Neuronal stem cell (in vitro differentiated cells): ENCODE results near the gene ZNF311.
"Not testable (repeated sequence)": the region's sequence is repeated elsewhere in the genome, so short reads cannot be mapped to it uniquely, and the experiment has no call there.

Experiments
- DNase-seq: peaks from one replicate; pipeline ENCODE4 v3.0.0-alpha.2; 2013; ENCODE audit warnings: low spot score
- H2AFZ ChIP-seq: one replicate; pipeline ENCODE4 v1.6.1; 2013; ENCODE audit warnings: mild to moderate bottlenecking, low read length, inconsistent platforms
- H2AK5ac ChIP-seq: 2 replicates; pipeline ENCODE4 v1.6.1; 2013; ENCODE audit warnings: low read depth, mild to moderate bottlenecking, inconsistent platforms, low read length, moderate library complexity, mixed read lengths
- H2BK120ac ChIP-seq: 2 replicates; pipeline ENCODE4 v1.6.1; 2013; ENCODE audit warnings: low read depth, mild to moderate bottlenecking, inconsistent platforms, low read length, moderate library complexity, mixed read lengths
- H2BK12ac ChIP-seq: one replicate; pipeline ENCODE4 v1.6.1; 2013; ENCODE audit warnings: low read length, inconsistent platforms
- H2BK15ac ChIP-seq: 2 replicates; pipeline ENCODE4 v1.6.1; 2013; ENCODE audit warnings: mild to moderate bottlenecking, low read length, inconsistent platforms, mixed read lengths
- H2BK5ac ChIP-seq: one replicate; pipeline ENCODE4 v1.6.1; 2013; ENCODE audit warnings: inconsistent platforms, mild to moderate bottlenecking, low read length, moderate library complexity
- H3K14ac ChIP-seq: one replicate; pipeline ENCODE4 v1.6.1; 2013; ENCODE audit warnings: low read length, inconsistent platforms
- H3K18ac ChIP-seq: 2 replicates; pipeline ENCODE4 v1.6.1; 2013; ENCODE audit warnings: low read length, inconsistent platforms
- H3K23ac ChIP-seq: 2 replicates; pipeline ENCODE4 v1.6.1; 2013; ENCODE audit warnings: low read depth, mild to moderate bottlenecking, mixed read lengths, low read length, inconsistent platforms; ENCODE audit not compliant: poor library complexity
- H3K27ac ChIP-seq: replicated peaks from 3 replicates; pipeline ENCODE4 v1.5.1; 2013; ENCODE audit warnings: low read length, inconsistent platforms
- H3K27me3 ChIP-seq, 3 experiments: 2 replicates each; pipeline ENCODE4 v1.6.1; 2013; ENCODE audit warnings: low read length in 3 of 3, mild to moderate bottlenecking in 2 of 3, inconsistent platforms in 1 of 3, low read depth in 1 of 3, mixed read lengths in 1 of 3, moderate library complexity in 1 of 3; ENCODE audit not compliant: control insufficient read depth in 3 of 3, insufficient read depth in 3 of 3
- H3K36me3 ChIP-seq, 2 donors: replicated peaks in 1 of 2; 2 replicates each; pipeline ENCODE4 v1.6.1; 2013; ENCODE audit warnings: low read length in 2 of 2; ENCODE audit not compliant: control insufficient read depth in 2 of 2, insufficient read depth in 2 of 2
- H3K4ac ChIP-seq: 2 replicates; pipeline ENCODE4 v1.6.1; 2013; ENCODE audit warnings: inconsistent platforms, mild to moderate bottlenecking, low read length, moderate library complexity
- H3K4me1 ChIP-seq, 2 donors: 1 replicate in 1 of 2; 2 replicates in 1 of 2; pipeline ENCODE4 v1.6.1; 2013; ENCODE audit warnings: low read length in 2 of 2, low read depth in 1 of 2; ENCODE audit not compliant: control insufficient read depth in 2 of 2, insufficient read depth in 1 of 2
- H3K4me2 ChIP-seq: one replicate; pipeline ENCODE4 v1.6.1; 2013; ENCODE audit warnings: mild to moderate bottlenecking, low read length, inconsistent platforms; ENCODE audit not compliant: insufficient read depth, poor library complexity, severe bottlenecking
- H3K4me3 ChIP-seq, 2 donors: 2 replicates each; pipeline ENCODE4 v1.5.1; 2013; ENCODE audit warnings: low read length in 2 of 2, mild to moderate bottlenecking in 2 of 2, inconsistent platforms in 1 of 2, moderate library complexity in 1 of 2
- H3K79me1 ChIP-seq: one replicate; pipeline ENCODE4 v1.6.1; 2013; ENCODE audit warnings: low read depth, mild to moderate bottlenecking, inconsistent platforms, low read length, moderate library complexity
- H3K9ac ChIP-seq: one replicate; pipeline ENCODE4 v1.6.1; 2013; ENCODE audit warnings: mild to moderate bottlenecking, low read depth, low read length, inconsistent platforms; ENCODE audit not compliant: poor library complexity
- H3K9me3 ChIP-seq, 2 donors: replicated peaks in 1 of 2; 2 replicates each; pipeline versions ENCODE3 to v1.6.1; 2013; ENCODE audit warnings: low read length in 2 of 2, mild to moderate bottlenecking in 2 of 2, inconsistent platforms in 1 of 2, low read depth in 1 of 2, mixed read lengths in 1 of 2, moderate library complexity in 1 of 2; ENCODE audit not compliant: control insufficient read depth in 2 of 2, insufficient read depth in 1 of 2
- H4K8ac ChIP-seq: one replicate; pipeline ENCODE4 v1.6.1; 2013; ENCODE audit warnings: low read depth, mild to moderate bottlenecking, inconsistent platforms, low read length, moderate library complexity
- H4K91ac ChIP-seq: one replicate; pipeline ENCODE4 v1.6.1; 2013; ENCODE audit warnings: low read length, low read depth, mild to moderate bottlenecking, inconsistent platforms; ENCODE audit not compliant: poor library complexity
- WGBS, 2 donors: extraction: QIAGEN DNeasy Blood & Tissue Kit; methylation state at CpG; one replicate each; pipeline ENCODE4 v1.1.7; 2013; ENCODE audit warnings: missing lambda C conversion rate in 2 of 2, mixed read lengths in 1 of 2; ENCODE audit not compliant: insufficient read length in 2 of 2, insufficient replicate concordance in 1 of 2; ENCODE audit errors: extremely low coverage in 2 of 2; 5-methylcytosine and 5-hydroxymethylcytosine counted together

Gene ZNF311

DNA sequence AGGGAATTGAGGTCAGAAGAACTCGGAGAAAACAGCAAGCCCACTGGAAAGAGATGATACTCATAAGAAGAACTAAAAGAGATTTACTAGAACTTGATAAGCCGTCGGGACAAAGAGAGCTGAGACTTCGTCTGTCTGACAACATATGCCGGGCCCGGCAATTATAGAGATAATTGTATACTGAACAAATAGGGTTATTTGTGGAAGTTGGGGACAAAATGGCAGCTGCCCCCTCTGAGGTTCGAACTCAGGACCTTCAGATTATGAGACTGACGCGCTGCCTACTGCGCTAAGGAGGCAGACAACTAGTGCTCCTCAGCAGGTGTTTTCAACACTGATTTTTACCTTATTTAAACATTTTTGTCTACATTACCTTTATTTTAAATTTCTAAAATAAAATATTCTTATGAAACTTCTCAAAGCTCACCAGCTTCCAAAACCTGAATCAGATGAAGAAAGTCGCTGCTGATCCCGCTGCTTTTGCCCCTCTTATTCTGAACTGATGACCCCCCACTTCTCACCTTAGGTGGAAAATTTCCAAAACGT is 52.0 kb downstream of the ZNF311 start:
- peak; percentile 43 for DNase-seq
- no peak overlapping the region for H4K8ac ChIP-seq
- no peaks in the 10 kb centered on the region for H3K36me3 ChIP-seq
- H2BK15ac ChIP-seq, result no peak overlapping the region
- no peak overlapping the region for H2BK5ac ChIP-seq
- H2BK120ac ChIP-seq, result no peak overlapping the region
- peak overlapping the region; percentile 92 for H2AFZ ChIP-seq
- H3K4me1 ChIP-seq, result no peaks in the 10 kb centered on the region
- peaks cover 0 to 8% (median 0%) of the 10 kb centered on the region in 3 experiments for H3K27me3 ChIP-seq
- no peak overlapping the region for H3K23ac ChIP-seq
- H3K4ac ChIP-seq, result no peak overlapping the region
- no peak overlapping the region for H3K27ac ChIP-seq
- no peaks in the 10 kb centered on the region for H3K79me1 ChIP-seq
- H3K14ac ChIP-seq, result no peak overlapping the region
- no peak overlapping the region for H3K18ac ChIP-seq
- WGBS, 2 donors, result no CpG with 5 or more reads among the region's 13 CpGs
- H2AK5ac ChIP-seq, result no peak overlapping the region
- H3K4me2 ChIP-seq, result peak overlapping the region; percentile 65
- no peaks in the 10 kb centered on the region for H3K9me3 ChIP-seq
- H3K9ac ChIP-seq, result no peak overlapping the region
- H4K91ac ChIP-seq, result no peak overlapping the region
- peak overlapping the region; percentile 55 to 83 for H3K4me3 ChIP-seq
- H2BK12ac ChIP-seq, result no peak overlapping the region

DNA sequence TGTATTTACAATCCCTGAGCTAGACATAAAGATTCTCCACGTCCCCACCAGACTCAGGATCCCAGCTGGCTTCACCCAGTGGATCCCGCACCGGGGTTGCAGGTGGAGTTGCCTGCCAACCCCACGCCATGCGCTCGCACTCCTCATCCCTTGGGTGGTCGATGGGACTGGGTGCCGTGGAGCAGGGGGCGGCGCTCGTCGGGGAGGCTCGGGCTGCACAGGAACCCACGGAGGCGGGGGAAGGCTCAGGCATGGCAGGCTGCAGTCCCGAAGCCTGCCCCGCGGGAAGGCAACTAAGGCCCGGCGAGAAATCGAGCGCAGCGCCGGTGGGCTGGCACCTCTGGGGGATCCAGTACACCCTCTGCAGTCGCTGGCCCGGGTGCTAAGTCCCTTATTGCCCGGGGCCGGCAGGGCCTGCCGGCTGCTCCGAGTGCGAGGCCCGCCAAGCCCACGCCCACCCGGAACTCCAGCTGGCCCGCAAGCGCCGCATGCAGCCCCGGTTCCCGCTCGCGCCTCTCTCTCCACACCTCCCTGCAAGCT is 55.4 kb downstream of the ZNF311 start:
- WGBS, 2 donors, result no CpG with 5 or more reads among the region's 41 CpGs
- not testable (repeated sequence) for H3K4me2 ChIP-seq

GRCh38 chr6:28948782-28949486 is 56.2 kb downstream of the ZNF311 start:
- H2BK12ac ChIP-seq, result no peak overlapping the region
- H3K4me3 ChIP-seq, result no peak overlapping the region
- no peak overlapping the region for H2BK120ac ChIP-seq
- no peak overlapping the region for H4K8ac ChIP-seq
- H3K4me2 ChIP-seq, result no peak overlapping the region
- H2BK5ac ChIP-seq, result no peak overlapping the region
- H3K4ac ChIP-seq, result no peak overlapping the region
- no peaks in the 10 kb centered on the region for H3K27me3 ChIP-seq
- no peaks in the 10 kb centered on the region for H3K4me1 ChIP-seq
- no peak overlapping the region for H3K18ac ChIP-seq
- DNase-seq, result no peak
- H3K23ac ChIP-seq, result no peak overlapping the region
- H4K91ac ChIP-seq, result no peak overlapping the region
- no peak overlapping the region for H2BK15ac ChIP-seq
- no peaks in the 10 kb centered on the region for H3K9me3 ChIP-seq
- no peak overlapping the region for H2AK5ac ChIP-seq
- H3K9ac ChIP-seq, result no peak overlapping the region
- WGBS, 2 donors, result no CpG with 5 or more reads among the region's 23 CpGs
- no peak overlapping the region for H3K27ac ChIP-seq
- no peaks in the 10 kb centered on the region for H3K36me3 ChIP-seq
- H3K79me1 ChIP-seq, result no peaks in the 10 kb centered on the region
- no peak overlapping the region for H2AFZ ChIP-seq
- no peak overlapping the region for H3K14ac ChIP-seq

More for the DNA sequence above, 55.4 kb downstream of the ZNF311 start:
- H2BK5ac ChIP-seq, H2AFZ ChIP-seq, DNase-seq, H3K4ac ChIP-seq, H2BK15ac ChIP-seq, H3K4me3 ChIP-seq, H3K79me1 ChIP-seq, H3K9me3 ChIP-seq, H4K8ac ChIP-seq, H3K23ac ChIP-seq, H2AK5ac ChIP-seq, H3K27me3 ChIP-seq, H3K27ac ChIP-seq, H4K91ac ChIP-seq, H3K18ac ChIP-seq, H3K36me3 ChIP-seq, H3K4me1 ChIP-seq, H2BK12ac ChIP-seq, H3K9ac ChIP-seq, H3K14ac ChIP-seq, H2BK120ac ChIP-seq: not testable (repeated sequence)

DNA sequence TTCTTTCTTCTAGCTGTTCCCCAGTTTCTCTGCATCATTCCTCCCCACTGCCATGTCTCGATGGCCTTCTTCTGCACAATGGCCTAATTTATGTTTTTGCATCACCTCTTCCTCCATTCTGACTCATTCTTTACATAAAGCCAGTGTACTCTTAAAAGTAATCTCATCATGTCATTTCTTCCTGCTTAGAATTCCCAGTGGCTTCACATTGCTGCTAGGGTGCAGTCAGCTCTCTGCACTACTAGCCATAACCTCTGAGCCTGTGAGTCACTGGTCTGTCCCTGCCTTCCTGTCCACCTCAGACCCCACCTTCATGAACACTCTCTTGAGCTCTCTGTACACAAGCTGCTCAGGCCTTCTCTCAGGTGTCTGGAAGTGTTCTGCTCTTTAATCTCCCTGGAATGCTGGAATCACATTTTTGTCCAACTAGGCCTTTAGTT is 57.3 kb downstream of the ZNF311 start:
- Histone ChIP-seq H4K91ac (no peak overlapping the region), H3K27ac (no peak overlapping the region)

More for the DNA sequence above, 57.3 kb downstream of the ZNF311 start:
- Histone ChIP-seq H2BK120ac (no peak overlapping the region), H3K4ac (no peak overlapping the region), H3K4me3 (no peak overlapping the region), H3K4me1 (no peaks in the 10 kb centered on the region), H3K9me3 (no peaks in the 10 kb centered on the region), H2BK5ac (no peak overlapping the region), H4K8ac (no peak overlapping the region), H3K23ac (no peak overlapping the region), H3K36me3 (no peaks in the 10 kb centered on the region), H3K79me1 (no peaks in the 10 kb centered on the region), H2AK5ac (no peak overlapping the region), H2BK12ac (no peak overlapping the region), H3K14ac (no peak overlapping the region), H2BK15ac (no peak overlapping the region), H3K9ac (no peak overlapping the region), H3K4me2 (no peak overlapping the region), H3K27me3 (no peaks in the 10 kb centered on the region), H2AFZ (no peak overlapping the region), H3K18ac (no peak overlapping the region)
- DNase-seq, result no peak
- no CpG with 5 or more reads among the region's 1 CpG for WGBS, 2 donors
